ENCODE results near the gene RPRML.

Gene RPRML

GRCh38 chr17:46944931-46945330, 34.1 kb downstream of the RPRML start:
- no peak for DNase-seq (ENCODE audit: low spot score)

GRCh38 chr17:46943501-46944393, 35.3 kb downstream of the RPRML start:
- DNase-seq (ENCODE audit: low spot score): no peak

GRCh38 chr17:46943218-46943500, 35.9 kb downstream of the RPRML start:
- no peak for DNase-seq (ENCODE audit: low spot score)

- DNase-seq (ENCODE audit: low spot score): peak; percentile 85
These were observed 36.4 kb downstream of the RPRML start for GRCh38 chr17:46942441-46943217.

GRCh38 chr17:46940692-46941404, 38.2 kb downstream of the RPRML start:
- peak; percentile 81 for DNase-seq (ENCODE audit: low spot score)

GRCh38 chr17:46935658-46936266, 43.3 kb downstream of the RPRML start:
- no peak for DNase-seq (ENCODE audit: low spot score)

- no peak for DNase-seq (ENCODE audit: low spot score)
These were observed 47.5 kb downstream of the RPRML start for GRCh38 chr17:46931596-46931995.

GRCh38 chr17:46930051-46930450, 49.0 kb downstream of the RPRML start:
- DNase-seq (ENCODE audit: low spot score): no peak

- DNase-seq (ENCODE audit: low spot score): no peak
These were observed 49.6 kb downstream of the RPRML start for GRCh38 chr17:46929413-46929812.

- DNase-seq (ENCODE audit: low spot score): no peak
These were observed 50.4 kb downstream of the RPRML start for GRCh38 chr17:46928467-46929261.

All from AG08396 (cell line).